Non-pigmented ciliary epithelial cell (primary cell): ENCODE results near the gene AMIGO3.

ENCODE experiments used
- DNase-seq: peaks from one replicate; pipeline ENCODE4 v3.0.0-alpha.2; 2010; ENCODE audit warnings: low read depth

AMIGO3 gene

DNA sequence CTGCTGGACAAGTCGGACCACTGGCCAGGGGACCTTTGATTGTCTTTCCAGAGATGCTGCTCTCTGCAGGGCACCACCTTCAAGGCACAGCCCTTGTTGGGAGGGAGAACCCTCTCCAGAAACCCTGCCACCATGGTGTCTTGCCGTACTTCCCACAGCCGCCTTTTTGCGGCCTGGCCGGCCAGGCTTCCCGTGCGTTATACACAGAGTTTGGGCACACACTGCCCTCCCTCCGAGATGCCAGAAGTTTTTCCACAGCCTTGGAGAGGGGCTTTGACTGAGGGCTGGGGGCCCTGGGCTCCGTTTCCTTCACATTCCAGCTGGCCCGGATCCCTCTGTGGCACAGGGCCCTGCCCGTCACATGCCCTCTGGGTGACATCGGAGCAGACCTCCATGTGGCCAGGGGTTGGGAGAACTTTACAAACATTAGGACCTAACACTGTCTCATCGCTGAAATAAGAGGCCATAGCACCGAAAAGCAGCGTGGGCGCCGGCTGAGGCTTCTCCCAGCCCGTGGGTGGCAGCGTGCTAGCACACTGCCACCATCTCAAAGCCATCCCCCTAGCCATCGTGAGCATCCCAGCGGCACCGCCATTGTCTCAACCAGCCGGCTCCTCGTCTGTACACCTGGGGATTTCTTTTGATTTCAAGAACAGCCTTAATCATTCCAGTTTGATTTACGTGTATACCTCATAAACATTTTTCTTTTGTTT, 51.6 kb downstream of the AMIGO3 start:
- no peak for DNase-seq
